Measurements from ENCODE around the gene ZNF679. TPM values are rescaled to one million over a fixed set of nuclear protein-coding genes. Genes with fewer than 3 reads are reported as not detected.
"Not testable (repeated sequence)": the region's sequence is repeated elsewhere in the genome, so short reads cannot be mapped to it uniquely, and the experiment has no call there.

ZNF679 gene
- total RNA-seq (2014; rRNA removed; shearing (Covaris generic); ENCODE audit: low replicate concordance): not detected in 2 replicates

GRCh38 chr7:64228174-64228573, at the start of gene ZNF679:
TSS of gene ZNF679 (plus strand) at chr7:64228474. CDS start at chr7:64249118, 20,644 bp downstream.
- DNase-seq (ENCODE audit: low read depth); in situ Hi-C loops (cut with HindIII; ENCODE audit: low pct_unique_long_range_greater_than_20kb, low sequenced_read_pairs): not testable (repeated sequence)

DNA sequence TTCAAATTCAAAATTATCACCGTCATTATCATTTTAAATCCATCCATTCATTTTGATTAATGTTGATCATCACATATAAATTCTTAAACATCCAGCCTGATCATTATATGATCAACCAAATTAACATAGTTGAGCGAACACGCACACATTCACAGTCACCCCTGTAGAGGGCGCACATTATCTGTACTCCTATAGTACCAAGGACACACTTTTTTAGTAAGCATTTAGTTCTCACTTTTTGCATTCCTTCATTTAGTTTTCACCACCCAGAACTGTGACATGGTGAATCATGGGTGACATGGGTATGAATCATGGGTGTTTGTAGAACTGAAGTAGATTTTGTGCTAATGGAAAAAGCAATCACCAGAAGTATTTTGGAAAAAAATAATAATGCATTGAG, 47.3 kb upstream of the ZNF679 start:
- no peak for DNase-seq (ENCODE audit: low read depth)
- in situ Hi-C loops (cut with HindIII; ENCODE audit: low pct_unique_long_range_greater_than_20kb, low sequenced_read_pairs): no loop called here

DNA sequence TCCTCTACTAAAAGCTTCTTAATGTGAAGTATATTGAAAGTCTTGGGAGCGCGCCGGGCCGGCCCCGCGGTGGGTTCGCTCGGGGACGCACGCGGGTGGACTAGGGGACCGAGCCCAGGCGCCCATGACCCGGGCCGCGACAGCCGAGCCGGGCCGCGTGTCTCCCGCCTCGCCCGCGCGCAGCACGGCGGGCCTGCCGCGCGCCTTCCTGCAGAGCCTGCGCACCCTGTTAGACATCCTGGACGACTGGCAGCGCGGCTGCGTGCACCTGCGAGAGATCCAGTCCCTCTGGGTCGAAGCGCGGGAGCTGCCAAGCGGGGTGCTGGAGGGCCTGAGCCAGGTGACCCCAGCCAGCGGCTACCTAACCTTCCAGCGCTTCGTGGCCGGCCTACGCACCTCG, 46.7 kb upstream of the ZNF679 start:
- in situ Hi-C loops (cut with HindIII; ENCODE audit: low pct_unique_long_range_greater_than_20kb, low sequenced_read_pairs): no loop called here
- DNase-seq (ENCODE audit: low read depth): no peak

- DNase-seq (ENCODE audit: low read depth): no peak
- in situ Hi-C loops (cut with HindIII; ENCODE audit: low pct_unique_long_range_greater_than_20kb, low sequenced_read_pairs): no loop called here
Measured at GRCh38 chr7:64182036-64182790, 46.1 kb upstream of the ZNF679 start.

DNA sequence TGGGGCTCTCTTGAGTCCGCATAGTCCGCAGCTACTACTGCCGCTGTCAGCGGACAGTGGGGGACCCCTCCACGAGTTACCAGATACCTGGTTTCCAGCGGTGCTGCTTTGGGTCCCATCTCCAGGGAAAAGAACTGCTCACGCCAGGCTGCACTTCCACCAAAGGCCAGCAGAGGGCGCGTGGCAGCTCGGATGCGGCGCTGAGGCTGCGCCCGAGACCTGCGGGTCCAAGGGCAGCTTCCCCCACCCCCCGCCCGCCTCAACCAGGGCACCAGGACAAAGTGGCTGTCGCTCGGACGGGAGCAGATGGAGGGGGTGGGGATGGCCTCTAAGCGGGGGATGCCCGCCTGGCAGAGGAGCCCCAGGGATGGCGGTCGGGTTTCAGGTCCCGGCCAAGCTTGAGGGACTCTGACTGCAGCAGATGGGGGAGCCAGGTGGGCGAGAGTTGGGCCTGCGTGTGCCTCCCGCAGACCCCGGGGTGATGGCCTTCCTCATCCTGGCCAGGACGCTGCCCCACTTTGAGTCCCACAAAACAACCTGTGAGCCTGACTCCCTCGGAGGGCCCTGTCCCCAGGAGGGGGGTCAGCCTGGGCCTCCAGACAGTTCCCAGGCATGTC, 45.0 kb upstream of the ZNF679 start:
- in situ Hi-C loops (cut with HindIII; ENCODE audit: low pct_unique_long_range_greater_than_20kb, low sequenced_read_pairs): no loop called here
- DNase-seq (ENCODE audit: low read depth): no peak

GRCh38 chr7:64183827-64184372, 44.4 kb upstream of the ZNF679 start:
- no peak for DNase-seq (ENCODE audit: low read depth)
- in situ Hi-C loops (cut with HindIII; ENCODE audit: low pct_unique_long_range_greater_than_20kb, low sequenced_read_pairs): no loop called here

DNA sequence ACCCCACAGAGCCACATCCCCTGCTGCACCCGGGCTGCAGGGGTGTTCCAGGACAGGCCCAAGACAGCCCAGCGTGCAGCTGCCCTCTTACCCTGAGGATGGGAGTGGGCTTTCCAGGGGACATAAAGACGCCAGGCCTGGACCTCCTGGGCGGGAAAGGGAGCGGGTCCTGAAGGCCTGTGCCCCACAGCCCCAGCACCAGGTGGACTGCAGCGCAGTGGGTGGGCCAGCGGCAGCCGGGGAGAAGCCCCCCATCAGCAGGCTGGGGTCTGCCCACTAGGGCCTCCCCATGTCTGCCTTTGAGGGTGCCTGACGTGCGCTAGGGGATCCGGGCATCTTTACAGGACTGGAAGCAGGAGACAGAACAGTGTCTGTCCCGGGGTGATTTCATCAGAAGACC, 43.9 kb upstream of the ZNF679 start:
- in situ Hi-C loops (cut with HindIII; ENCODE audit: low pct_unique_long_range_greater_than_20kb, low sequenced_read_pairs): no loop called here
- no peak for DNase-seq (ENCODE audit: low read depth)

DNA sequence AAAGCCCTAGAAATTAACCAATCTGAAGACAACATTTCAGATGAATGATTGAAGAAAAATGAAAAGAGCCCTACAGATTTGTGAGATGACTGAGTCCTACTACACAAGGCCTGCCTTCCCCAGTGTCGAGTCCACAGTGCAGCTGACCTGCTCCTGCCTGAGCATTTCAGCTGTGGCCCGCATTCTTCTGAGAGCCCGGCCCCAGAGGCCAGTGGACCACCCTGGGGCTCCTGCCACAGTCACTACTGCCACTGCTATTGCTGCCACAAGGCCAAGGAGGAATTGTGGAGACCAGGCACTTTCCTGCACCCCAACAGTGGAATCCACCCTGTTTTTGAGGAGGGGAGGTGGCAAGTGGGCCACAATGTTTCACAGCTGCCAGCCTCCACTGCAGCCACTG, 40.9 kb upstream of the ZNF679 start:
- DNase-seq (ENCODE audit: low read depth): no peak
- in situ Hi-C loops (cut with HindIII; ENCODE audit: low pct_unique_long_range_greater_than_20kb, low sequenced_read_pairs): no loop called here

- in situ Hi-C loops (cut with HindIII; ENCODE audit: low pct_unique_long_range_greater_than_20kb, low sequenced_read_pairs): no loop called here
- no peak for DNase-seq (ENCODE audit: low read depth)
Measured at GRCh38 chr7:64192148-64192704, 36.0 kb upstream of the ZNF679 start.

GRCh38 chr7:64192775-64193174, 35.5 kb upstream of the ZNF679 start:
- in situ Hi-C loops (cut with HindIII; ENCODE audit: low pct_unique_long_range_greater_than_20kb, low sequenced_read_pairs): no loop called here
- DNase-seq (ENCODE audit: low read depth): no peak

DNA sequence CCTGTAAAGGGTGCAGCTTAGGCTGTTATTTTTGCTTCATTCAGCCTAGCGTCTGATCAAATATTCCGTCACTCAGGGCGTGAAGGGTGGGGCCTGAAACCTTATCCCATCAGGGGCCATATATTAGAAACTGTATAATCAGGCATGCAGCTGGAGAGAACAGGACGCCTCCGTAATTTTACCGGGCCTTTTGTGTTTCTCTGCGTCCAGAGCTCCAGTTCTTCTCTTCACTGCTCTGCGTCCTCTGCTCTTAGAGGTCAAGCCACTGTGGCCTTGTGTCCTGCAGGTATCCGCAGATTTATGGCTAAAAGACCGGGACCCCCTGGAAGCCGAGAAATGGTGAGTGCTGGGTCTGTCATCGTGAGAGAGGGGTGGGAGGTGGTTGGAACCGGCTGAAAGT, 21.4 kb upstream of the ZNF679 start, which contains the start of gene ZNF735:
Gene ZNF735, plus strand, starts transcription at position 301 of the 400 bp plus-strand sequence. Its CDS starts 0 bp downstream, at position 301.
- in situ Hi-C loops (cut with HindIII; ENCODE audit: low pct_unique_long_range_greater_than_20kb, low sequenced_read_pairs): no loop called here
- DNase-seq (ENCODE audit: low read depth): no peak

DNA sequence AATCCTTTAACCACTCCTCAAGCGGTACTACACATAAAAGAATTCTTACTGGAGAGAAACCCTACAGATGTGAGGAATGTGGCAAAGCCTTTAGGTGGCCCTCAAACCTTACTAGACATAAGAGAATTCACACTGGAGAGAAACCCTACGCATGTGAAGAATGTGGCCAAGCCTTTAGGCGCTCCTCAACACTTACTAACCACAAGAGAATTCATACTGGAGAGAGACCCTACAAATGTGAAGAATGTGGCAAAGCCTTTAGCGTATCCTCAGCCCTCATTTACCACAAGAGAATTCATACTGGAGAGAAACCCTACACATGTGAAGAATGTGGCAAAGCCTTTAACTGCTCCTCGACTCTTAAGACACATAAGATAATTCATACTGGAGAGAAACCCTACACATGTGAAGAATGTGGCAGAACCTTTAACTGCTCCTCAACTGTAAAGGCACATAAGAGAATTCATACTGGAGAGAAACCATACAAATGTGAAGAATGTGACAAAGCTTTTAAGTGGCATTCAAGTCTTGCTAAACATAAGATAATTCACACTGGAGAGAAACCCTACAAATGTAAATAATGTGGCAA, 8.5 kb upstream of the ZNF679 start:
- DNase-seq (ENCODE audit: low read depth); in situ Hi-C loops (cut with HindIII; ENCODE audit: low pct_unique_long_range_greater_than_20kb, low sequenced_read_pairs): not testable (repeated sequence)

DNA sequence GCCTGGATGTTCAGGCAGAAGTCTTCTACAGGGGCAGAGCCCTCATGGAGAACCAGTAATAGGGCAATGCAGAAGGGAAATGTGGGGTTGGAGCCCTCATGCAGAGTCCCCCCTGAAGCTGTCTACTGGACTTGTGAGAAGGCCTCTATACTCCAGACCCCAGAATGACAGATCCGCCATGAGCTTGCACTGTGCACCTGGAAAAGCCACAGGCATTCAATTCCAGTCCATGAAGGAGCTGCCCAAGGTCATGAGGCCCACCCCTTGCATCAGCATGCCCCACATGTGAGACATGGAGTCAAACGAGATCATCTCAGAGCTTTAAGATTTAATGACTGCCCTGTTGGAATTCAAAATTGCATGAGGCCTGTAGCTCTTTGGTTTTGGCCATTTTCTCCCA, 4.9 kb upstream of the ZNF679 start:
- DNase-seq (ENCODE audit: low read depth): no peak
- in situ Hi-C loops (cut with HindIII; ENCODE audit: low pct_unique_long_range_greater_than_20kb, low sequenced_read_pairs): no loop called here

DNA sequence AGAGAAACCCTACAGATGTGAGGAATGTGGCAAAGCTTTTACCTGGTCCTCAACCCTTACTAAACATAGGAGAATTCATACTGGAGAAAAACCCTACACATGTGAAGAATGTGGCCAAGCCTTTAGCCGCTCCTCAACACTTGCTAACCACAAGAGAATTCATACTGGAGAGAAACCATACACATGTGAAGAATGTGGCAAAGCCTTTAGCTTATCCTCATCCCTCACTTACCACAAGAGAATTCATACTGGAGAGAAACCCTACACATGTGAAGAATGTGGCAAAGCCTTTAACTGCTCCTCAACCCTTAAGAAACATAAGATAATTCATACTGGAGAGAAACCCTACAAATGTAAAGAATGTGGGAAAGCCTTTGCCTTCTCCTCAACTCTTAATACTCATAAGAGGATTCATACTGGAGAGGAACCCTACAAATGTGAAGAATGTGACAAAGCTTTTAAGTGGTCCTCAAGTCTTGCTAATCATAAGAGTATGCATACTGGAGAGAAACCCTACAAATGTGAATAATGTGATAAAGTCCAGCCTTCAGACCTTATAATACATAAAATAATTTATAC, 38.2 kb downstream of the ZNF679 start:
- in situ Hi-C loops (cut with HindIII; ENCODE audit: low pct_unique_long_range_greater_than_20kb, low sequenced_read_pairs): no loop called here

DNA sequence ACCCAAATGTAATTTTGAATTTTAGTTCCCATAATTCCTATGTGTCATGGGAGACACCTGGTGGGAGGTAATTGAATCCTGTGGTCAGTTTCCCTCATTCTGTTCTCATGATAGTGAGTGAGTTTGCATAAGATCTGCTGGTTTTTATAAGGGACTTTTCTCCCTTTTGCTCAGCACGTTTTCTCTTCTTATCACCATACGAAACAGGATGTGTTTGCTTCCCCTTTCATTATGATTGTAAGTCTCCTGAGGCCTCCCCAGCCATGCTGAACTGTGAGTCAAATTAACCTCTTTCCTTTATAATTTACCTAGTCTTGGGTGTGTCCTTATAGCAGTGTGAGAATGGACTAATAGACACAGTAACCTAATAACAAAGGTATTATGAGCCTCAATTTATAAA, 49.4 kb downstream of the ZNF679 start:
- no peak for DNase-seq (ENCODE audit: low read depth)
- in situ Hi-C loops (cut with HindIII; ENCODE audit: low pct_unique_long_range_greater_than_20kb, low sequenced_read_pairs): no loop called here

More for the DNA sequence above, 38.2 kb downstream of the ZNF679 start:
- no peak for DNase-seq (ENCODE audit: low read depth)

GRCh38 chr7:64294701-64295420, 66.6 kb downstream of the ZNF679 start:
- in situ Hi-C loops (cut with HindIII; ENCODE audit: low pct_unique_long_range_greater_than_20kb, low sequenced_read_pairs): no loop called here

DNA sequence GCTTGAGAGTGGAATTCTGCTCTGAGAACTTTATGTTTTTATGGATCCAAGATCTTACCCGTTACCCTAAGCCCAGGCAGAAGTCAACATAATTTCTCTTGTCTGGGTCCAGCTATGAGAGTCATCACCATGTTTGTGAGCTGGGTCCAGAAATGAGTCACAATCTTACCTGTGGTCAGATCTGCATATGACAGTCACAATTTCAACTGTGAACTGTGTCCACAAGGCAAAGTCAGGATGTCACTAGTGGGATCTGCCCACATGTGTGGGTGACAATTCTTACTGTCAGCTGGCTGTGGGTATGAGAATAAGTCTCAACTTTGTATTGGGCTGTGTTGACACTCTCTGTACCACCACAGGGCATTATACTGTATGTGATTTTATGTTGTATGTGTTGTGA, 69.1 kb downstream of the ZNF679 start:
- in situ Hi-C loops (cut with HindIII; ENCODE audit: low pct_unique_long_range_greater_than_20kb, low sequenced_read_pairs); DNase-seq (ENCODE audit: low read depth): not testable (repeated sequence)

More at GRCh38 chr7:64294701-64295420, 66.6 kb downstream of the ZNF679 start:
- DNase-seq (ENCODE audit: low read depth): no peak
